Measurements from ENCODE around the gene TRIM36. TPM values are rescaled to one million over a fixed set of nuclear protein-coding genes. Genes with fewer than 3 reads are reported as not detected.

Gene TRIM36
- total RNA-seq, 1 donor from 2014 or later, result 0.19 TPM

- ATAC-seq (ENCODE audit: poor library complexity) (no peak), DNase-seq (no peak)
- intact Hi-C loops (cut with DNase I), result no loop called here
Observed at GRCh38 chr5:115087951-115088350, 81.8 kb downstream of the TRIM36 start.

DNA sequence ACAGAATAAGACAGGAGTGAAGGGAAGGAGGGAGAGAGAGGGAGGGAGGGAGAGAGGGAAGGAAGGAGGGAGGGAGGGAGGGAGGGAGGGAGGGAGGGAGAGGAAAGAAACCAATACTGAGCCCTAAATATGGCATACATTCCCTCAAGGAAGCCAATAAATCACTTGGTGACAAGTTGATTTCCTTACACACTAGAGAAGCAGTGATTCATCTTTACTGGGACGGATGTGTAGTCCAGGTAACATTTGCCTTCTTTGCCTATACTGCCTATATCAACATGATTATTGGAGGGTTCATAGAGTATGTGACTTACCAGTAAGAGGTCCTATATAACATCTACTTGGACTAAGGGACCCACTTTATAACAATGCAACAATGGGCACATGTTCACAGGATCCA, 83.2 kb downstream of the TRIM36 start:
- no peak for ATAC-seq (ENCODE audit: poor library complexity)
- intact Hi-C loops (cut with DNase I), result no loop called here
- DNase-seq, result no peak

DNA sequence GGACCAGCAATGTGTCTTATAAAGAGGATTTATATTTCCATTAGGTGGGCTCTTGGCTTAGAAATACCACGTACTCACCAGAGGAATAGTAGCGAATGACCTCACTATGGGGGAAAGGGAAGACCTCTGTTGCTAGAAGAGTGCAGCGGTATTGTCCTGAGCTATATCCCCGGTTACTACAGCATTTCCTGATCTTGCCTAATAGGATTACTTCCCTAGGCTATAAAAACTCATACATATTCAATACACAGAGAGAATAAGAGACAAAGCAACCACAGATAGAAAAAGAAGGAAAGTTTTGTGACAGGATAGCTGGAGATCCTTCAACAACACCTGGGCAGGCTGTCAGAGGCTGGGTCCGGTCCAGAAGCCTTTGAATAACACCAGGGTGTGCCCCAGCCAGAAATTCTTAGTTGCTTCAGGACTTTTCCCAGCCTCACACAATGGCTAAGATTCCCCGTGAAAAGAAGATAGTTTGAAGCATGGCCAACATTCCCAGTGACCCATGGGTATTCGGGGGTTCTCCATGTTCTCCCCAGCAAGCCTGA, 85.4 kb downstream of the TRIM36 start:
- intact Hi-C loops (cut with DNase I), result no loop called here
- DNase-seq, result no peak
- ATAC-seq (ENCODE audit: poor library complexity), result peak; percentile 43

DNA sequence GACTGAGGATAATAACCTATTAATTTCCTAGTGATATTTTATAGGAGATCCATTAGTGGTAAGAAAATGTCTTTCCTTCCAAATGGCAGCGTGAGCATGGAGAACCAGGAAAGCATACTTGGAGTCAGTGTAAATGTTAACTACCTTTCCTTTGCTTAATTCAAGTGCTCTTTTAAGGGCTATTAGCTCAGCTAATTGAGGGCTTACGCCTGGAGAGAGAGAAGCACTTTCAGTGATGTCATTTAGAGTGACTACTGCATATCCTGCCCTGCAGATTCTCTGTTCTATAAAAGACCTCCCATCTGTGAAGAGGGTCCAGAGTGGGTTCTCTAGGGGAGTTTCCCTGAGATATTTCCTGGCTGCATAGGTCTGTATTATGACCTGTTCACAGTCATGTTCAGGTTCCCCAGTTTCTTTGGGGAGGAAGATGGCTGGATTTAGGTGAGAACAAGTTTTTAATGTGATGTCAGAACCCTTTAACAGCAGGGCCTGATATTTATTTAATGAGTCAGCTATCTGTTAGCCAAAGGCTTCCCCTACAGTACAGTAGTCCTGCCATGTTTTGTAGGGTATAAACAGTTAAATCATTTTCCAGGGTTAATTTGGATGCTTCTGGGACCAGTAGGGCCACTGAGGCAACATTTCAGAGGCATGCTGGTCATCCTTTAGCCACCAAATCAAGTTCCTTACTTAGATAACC, 89.6 kb downstream of the TRIM36 start:
- ATAC-seq (ENCODE audit: poor library complexity) (no peak), DNase-seq (no peak)
- intact Hi-C loops (cut with DNase I), result no loop called here

Other genes starting within 250 kb of the TRIM36 start
- 23.6 TPM for gene PGGT1B, start 93.0 kb upstream of the TRIM36 start, total RNA-seq
- gene CCDC112, start 126.7 kb upstream of the TRIM36 start, total RNA-seq, result 4.4 TPM